GM18951 (cell line): Measurements from ENCODE around the gene FAM83G.
"Not testable (repeated sequence)": the region's sequence is repeated elsewhere in the genome, so short reads cannot be mapped to it uniquely, and the experiment has no call there.

Source experiments
- POLR2A ChIP-seq: IDR thresholded peaks from 4 replicates; pipeline ENCODE4 v1.6.1; 2011; ENCODE audit warnings: mild to moderate bottlenecking; ENCODE audit not compliant: insufficient read length, insufficient read depth; ENCODE audit errors: extremely low read depth
- in situ Hi-C: fragments of 300-500 bp; cut with MboI; formaldehyde crosslinking; loops from one replicate; pipeline ENCODE4 v1.12.0; 2022; ENCODE audit warnings: low sequenced_read_pairs, mixed read lengths, inconsistent platforms; ENCODE audit not compliant: unreplicated experiment

Gene FAM83G

DNA sequence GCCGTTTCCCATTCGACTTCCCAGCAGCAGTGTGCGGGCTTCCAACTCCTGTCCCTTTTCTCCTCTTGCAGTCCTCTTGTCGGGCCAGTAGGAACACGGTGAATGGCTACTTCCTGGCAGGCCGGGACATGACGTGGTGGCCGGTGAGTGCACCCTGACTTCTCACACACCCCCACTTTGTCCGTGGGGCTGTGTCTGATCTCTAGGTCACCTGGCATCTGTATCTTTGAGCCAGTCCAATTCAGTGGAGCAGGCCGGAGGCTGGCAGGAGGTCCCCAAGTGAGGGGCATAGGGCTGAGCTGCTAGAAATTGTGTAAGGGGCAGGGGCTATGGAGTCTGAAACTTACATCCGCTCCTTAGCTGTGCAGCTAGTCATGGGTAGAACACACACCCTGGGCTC, 46.0 kb downstream of the FAM83G start:
- in situ Hi-C loops = no loop called here
- TF ChIP-seq POLR2A = no peak

DNA sequence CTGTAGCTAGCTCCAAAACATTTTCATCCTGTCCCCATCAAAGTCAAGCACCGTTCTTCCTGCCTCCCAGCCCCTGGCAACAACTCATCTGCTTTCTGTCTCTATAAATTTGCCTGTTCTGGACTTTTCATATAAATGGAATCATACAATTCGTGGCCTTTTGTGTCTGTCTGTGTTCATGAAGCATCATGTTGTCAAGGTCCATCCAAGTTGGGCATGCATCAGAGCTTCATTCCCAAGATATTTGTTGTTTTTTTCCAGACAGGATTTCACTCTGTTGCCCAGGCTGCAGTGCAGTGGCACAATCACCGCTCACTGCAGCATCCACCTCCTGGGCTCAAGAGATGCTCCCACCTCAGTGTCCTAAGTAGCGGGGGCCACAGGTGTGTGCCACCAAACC, 46.7 kb downstream of the FAM83G start:
- TF ChIP-seq POLR2A = no peak
- in situ Hi-C loops = no loop called here

DNA sequence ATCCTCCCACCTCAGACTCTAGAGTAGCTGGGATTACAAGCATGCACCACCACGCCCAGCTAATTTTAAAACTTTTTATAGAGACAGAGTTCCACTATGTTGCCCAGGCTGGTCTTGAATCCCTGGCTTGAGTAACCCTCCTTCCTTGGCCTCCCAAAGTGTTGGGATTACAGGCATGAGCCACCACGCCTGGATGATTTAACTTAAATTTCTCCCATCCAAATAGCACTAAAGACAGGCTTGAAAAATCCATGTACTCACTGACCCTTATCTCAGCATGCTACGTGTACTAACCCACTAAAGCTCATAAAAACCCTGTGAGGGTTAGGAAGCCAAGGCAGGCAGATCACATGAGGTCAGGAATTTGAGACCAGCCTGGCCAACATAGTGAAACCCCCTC, 48.0 kb downstream of the FAM83G start:
- in situ Hi-C loops = no loop called here
- no peak for TF ChIP-seq POLR2A

DNA sequence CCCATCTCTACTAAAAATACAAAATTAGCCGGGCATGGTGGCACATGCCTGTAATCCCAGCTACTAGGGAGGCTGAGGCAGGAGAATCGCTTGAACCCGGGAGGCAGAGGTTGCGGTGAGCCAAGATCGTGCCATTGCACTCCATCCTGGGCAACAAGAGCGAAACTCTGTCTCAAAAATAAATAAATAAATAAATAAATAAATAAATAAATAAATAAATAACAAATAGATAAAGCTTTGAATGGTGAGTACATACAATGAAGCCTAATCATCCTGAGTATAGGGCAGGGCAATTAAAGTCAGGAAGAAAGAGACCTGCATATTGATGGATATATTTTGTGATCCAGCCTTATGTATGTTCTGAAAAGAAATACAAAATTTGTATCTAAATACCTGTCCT, 48.5 kb downstream of the FAM83G start:
- in situ Hi-C loops = not testable (repeated sequence)

DNA sequence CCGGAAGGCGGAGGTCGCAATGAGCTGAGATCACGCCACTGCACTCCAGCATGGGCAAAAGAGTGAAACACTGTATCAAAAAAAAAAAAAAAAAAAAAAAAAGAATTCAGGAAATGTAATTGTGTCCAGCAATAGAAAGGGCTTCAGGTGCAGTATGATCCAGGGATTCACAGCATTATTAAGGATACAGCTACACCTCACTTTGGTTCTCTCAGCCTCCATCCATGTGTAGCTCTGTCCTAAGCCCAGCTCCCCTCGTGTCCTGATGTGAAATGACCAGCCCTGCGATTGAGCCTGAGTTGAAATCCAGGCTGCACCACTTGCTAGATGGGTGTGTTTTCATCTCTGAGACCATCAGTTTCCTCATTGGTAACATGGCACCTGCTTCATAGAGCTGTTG, 49.6 kb downstream of the FAM83G start:
- in situ Hi-C loops = no loop called here
- TF ChIP-seq POLR2A = no peak

DNA sequence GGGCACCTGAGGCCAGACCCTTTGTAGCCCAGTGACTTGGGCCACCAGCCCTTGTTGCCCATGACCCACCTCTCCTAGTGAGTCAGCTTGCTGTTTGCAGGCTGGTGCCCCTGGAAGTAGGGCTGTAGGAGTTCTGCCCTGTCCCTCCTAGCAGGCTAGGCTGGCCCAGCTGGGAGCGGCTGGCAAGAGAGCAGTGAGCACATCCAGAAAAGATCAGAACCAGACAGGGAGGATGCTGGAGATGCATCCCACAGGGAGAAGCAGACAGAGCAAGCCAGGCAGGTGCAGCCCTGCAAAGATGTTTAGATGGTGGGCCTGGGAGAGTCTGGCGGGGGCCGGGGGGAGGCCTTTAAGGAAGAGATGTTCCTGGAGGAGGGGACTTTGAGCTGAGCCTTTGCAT, 50.2 kb downstream of the FAM83G start:
- no peak for TF ChIP-seq POLR2A

DNA sequence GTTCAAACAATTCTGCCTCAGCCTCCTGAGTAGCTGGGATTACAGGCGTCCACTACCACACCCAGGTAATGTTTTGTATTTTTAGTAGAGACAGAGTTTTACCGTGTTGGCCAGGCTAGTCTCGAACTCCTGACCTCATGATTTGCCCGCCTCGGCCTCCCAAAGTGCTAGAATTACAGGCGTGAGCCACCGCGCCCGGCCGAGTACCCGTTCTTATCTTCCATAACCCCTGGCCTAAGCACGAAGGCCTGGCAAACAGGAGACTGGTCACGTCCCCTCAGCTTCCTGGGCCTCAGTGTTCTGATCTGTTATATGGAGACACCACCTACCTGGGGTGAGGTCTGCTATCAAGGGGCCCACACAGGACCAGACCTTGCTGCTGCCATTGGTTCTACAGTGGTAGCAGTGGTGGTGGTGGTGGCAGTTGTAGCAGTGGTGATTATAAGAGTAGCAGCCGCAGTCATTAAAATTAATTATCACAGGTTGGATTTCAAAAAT, 51.3 kb downstream of the FAM83G start:
- TF ChIP-seq POLR2A = no peak
- in situ Hi-C loops = no loop called here

More for the DNA sequence above, 50.2 kb downstream of the FAM83G start:
- in situ Hi-C loops = no loop called here

DNA sequence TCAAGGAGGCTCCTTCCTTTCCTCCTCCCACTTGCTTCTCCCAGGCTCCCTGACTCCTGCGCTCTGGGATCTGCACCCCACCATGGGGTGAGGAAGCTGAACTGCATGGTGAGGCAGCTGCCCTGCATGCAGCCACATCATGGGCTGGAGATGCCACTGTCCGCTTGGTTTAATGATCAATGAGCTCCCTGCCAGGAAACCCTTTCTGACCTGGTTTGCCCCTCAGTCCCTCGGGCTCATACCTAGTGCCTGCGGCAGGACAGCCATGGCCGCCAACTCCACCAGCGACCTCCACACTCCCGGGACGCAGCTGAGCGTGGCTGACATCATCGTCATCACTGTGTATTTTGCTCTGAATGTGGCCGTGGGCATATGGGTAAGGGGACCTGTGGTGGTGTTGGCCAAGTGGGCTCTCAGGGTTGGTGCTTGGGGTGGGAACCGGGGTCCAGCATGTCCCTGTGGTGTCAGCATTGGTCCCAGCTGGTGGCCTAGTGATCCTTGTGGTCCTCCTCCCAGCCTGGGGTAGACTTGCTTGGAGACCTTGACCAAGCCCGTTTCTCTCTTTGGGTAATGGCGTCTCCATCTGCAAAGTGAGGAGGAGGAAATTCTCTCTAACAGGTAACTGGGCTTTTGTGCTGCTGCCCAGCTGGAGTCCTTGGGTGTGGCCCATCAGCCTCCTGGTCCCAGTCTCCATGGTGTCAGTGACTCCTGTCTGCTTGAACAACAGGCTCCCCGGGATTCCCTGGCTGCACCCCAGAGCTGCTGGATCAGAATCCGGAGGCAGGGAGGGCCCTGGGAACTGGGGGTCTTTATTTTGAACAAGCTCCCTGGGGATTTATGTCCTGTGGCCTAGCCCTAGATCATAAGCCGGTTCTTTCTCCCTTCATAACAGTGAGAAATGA, 52.4 kb downstream of the FAM83G start, which contains the start of gene SLC5A10:
SLC5A10 (plus strand) TSS at position 225 of the 902 bp plus-strand sequence; CDS start at position 266, 41 bp downstream.
- TF ChIP-seq POLR2A = no peak
- in situ Hi-C loops = no loop called here

DNA sequence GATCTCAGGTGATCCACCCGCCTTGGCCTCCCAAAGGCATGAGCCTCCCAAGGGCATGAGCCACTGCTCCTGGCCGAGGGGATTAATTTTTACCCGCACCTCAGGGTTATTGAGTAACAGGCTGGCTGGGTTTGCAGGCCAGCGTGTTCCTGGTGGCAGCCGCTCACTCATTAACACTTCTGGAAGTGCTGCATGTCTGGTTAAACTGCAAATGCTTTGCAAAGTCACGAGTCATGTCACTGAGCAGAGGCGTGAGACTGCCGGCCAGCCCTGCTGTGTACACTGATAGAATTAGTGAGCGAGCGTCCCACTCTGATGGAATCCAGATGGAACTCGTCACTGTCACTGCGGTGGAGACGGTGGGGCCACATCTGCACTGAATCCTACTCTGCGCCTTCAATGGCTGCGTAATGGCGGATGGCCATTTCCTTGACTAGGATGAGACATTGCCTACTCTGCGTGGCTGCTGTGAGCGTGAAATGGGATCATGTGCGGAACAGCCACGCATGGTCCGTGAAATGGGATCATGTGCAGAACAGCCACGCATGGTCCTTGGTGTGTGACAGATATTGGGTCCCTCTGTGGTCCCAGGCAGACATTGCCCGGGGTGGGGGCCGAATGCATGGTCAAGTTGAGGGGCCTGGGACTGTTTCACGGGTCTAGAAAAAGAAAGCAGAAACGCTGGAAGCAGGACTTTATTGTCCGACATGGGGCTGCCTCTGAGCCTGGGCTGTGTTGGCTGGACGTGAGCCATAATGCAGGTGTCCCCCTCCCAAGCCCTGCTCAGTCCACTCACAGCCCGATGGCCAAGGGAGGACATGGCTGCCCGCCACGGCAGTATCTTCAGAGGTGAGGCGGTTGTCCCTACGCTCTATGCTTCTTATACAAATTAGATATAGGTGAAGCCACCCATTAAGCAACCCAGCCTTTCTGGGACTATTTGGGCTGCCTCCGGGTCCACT, 53.3 kb downstream of the FAM83G start:
- in situ Hi-C loops = no loop called here

DNA sequence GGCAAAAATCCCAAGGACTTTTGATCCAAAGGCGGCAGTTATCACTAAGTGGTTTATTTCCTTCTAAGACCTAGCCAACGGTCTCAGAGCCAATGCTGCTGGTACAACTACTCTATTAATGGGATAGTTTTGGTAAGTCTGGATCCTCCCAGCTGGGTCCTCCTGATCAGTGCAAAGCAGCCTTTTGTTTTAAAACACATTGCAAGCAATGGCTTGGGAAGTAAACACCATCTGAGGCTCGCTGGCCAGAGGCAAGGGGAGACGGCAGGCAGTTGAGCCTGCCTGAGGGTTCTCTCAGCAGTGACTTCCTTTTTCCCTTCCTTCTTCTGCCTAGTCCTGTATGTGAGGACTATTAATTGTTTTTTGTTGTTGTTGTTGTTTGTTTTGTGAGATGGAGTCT, 54.2 kb downstream of the FAM83G start:
- in situ Hi-C loops = no loop called here
- TF ChIP-seq POLR2A = no peak

More for the DNA sequence above, 53.3 kb downstream of the FAM83G start:
- TF ChIP-seq POLR2A = no peak

DNA sequence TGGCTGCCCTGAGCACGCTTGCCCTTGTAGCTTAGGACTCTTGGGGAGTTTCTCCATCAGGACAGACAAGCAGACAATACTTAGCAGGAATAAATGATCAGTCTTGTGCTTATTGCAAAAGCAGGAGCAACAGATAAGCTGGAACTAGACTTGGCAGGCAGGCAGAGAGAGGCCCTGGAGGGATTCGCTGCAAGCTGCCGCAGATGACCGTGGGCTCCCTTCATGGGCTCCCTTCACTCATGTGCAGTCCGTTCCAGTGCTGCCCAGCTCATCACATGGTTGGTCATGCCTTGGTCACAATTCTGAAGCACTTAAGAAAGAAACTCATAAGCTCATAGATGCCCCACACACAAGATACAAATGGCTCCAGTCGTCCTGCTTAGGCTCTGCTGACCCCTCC, 55.0 kb downstream of the FAM83G start:
- no peak for TF ChIP-seq POLR2A
- in situ Hi-C loops = no loop called here

DNA sequence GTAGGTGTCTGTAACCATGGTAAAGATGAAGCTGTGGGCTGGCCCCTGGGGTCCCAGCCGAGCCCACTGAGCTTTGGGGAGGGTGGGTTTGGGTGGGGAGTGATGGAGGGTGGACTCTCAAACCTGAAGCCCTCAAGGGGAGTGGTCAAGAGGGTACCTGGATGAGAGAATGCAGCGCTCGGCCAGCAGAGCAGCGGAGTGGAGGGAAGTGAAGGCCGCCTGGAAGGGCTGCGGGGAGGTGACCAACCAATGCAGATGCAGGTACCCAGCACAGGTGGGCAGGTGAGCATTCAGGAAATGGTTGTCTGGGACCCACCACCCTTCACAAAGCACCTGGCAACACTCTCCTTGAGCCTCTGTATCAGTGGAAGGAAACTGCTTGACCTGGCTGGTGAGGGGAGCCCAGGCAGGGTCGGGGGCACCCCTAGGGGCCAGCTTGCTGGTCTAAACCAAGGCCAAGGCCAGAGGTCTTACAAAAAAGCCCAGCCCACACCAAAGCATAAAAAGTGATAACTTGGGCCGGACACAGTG, 56.0 kb downstream of the FAM83G start:
- in situ Hi-C loops = no loop called here
- no peak for TF ChIP-seq POLR2A

DNA sequence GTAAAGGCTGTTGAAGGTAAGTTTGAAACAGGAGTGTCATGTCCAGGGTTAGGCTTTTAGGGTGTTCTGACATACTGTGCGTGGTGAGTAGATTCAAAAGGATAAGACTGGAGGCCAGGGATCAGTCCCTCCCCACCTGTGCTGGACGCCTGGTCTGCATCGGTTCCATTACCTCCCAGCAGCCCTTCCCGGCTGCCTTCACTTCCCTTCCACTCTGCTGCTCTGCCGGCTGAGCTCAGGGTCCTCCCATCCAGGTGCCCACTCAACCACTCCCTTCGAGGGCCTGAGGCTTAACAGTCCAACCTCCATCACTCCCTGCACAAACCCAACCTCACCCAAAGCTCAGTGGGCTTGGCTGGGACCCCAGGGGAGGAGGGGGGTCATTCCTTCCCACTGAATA, 56.7 kb downstream of the FAM83G start:
- in situ Hi-C loops = no loop called here
- no peak for TF ChIP-seq POLR2A
